ENCODE measurements around the gene CYSLTR2.
"Not testable (repeated sequence)": the region's sequence is repeated elsewhere in the genome, so short reads cannot be mapped to it uniquely, and the experiment has no call there.

The CYSLTR2 gene

GRCh38 chr13:48644951-48645350 is 8.8 kb upstream of the CYSLTR2 start:
- DNase-seq (ENCODE audit: low read depth in 2 of 2), result no peak

- DNase-seq (ENCODE audit: low read depth in 2 of 2), result no peak
Measured at GRCh38 chr13:48645845-48646244, 7.9 kb upstream of the CYSLTR2 start.

GRCh38 chr13:48646791-48647190 is 6.9 kb upstream of the CYSLTR2 start:
- DNase-seq (ENCODE audit: low read depth in 2 of 2), result no peak

GRCh38 chr13:48647625-48648024 is 6.1 kb upstream of the CYSLTR2 start:
- no peak for DNase-seq (ENCODE audit: low read depth in 2 of 2)

GRCh38 chr13:48648446-48648845 is 5.3 kb upstream of the CYSLTR2 start:
- no peak for DNase-seq (ENCODE audit: low read depth in 2 of 2)

GRCh38 chr13:48652851-48653471 is 768 bp upstream of the CYSLTR2 start:
- DNase-seq (ENCODE audit: low read depth in 2 of 2), result no peak

- DNase-seq (ENCODE audit: low read depth in 2 of 2), result no peak
Measured at GRCh38 chr13:48654511-48654910, 782 bp downstream of the CYSLTR2 start.

- DNase-seq (ENCODE audit: low read depth in 2 of 2), result no peak
Measured at GRCh38 chr13:48655291-48655690, 1.6 kb downstream of the CYSLTR2 start.

GRCh38 chr13:48656608-48657007 is 2.9 kb downstream of the CYSLTR2 start:
- no peak for DNase-seq (ENCODE audit: low read depth in 2 of 2)

- DNase-seq (ENCODE audit: low read depth in 2 of 2), result no peak
Measured at GRCh38 chr13:48660361-48661076, 6.8 kb downstream of the CYSLTR2 start.

GRCh38 chr13:48661107-48661506 is 7.4 kb downstream of the CYSLTR2 start:
- no peak for DNase-seq (ENCODE audit: low read depth in 2 of 2)

- DNase-seq (ENCODE audit: low read depth in 2 of 2), result no peak
Measured at GRCh38 chr13:48662226-48662625, 8.5 kb downstream of the CYSLTR2 start.

- DNase-seq (ENCODE audit: low read depth in 2 of 2), result no peak
Measured at GRCh38 chr13:48667136-48667535, 13.4 kb downstream of the CYSLTR2 start.

- DNase-seq (ENCODE audit: low read depth in 2 of 2), result not testable (repeated sequence)
Measured at GRCh38 chr13:48671421-48671820, 17.7 kb downstream of the CYSLTR2 start.

- DNase-seq (ENCODE audit: low read depth in 2 of 2), result no peak
Measured at GRCh38 chr13:48675247-48675646, 21.5 kb downstream of the CYSLTR2 start.

- no peak for DNase-seq (ENCODE audit: low read depth in 2 of 2)
Measured at GRCh38 chr13:48678316-48678715, 24.6 kb downstream of the CYSLTR2 start.

GRCh38 chr13:48679941-48680680 is 26.4 kb downstream of the CYSLTR2 start:
- no peak for DNase-seq (ENCODE audit: low read depth in 2 of 2)

GRCh38 chr13:48680756-48681392 is 27.1 kb downstream of the CYSLTR2 start:
- DNase-seq (ENCODE audit: low read depth in 2 of 2), result no peak

GRCh38 chr13:48681905-48682304 is 28.2 kb downstream of the CYSLTR2 start:
- no peak for DNase-seq (ENCODE audit: low read depth in 2 of 2)

- no peak for DNase-seq (ENCODE audit: low read depth in 2 of 2)
Measured at GRCh38 chr13:48682436-48682835, 28.7 kb downstream of the CYSLTR2 start.

- no peak for DNase-seq (ENCODE audit: low read depth in 2 of 2)
Measured at GRCh38 chr13:48686636-48687210, 33.0 kb downstream of the CYSLTR2 start.

- no peak for DNase-seq (ENCODE audit: low read depth in 2 of 2)
Measured at GRCh38 chr13:48687249-48687648, 33.5 kb downstream of the CYSLTR2 start.

All from activated CD4-positive, alpha-beta T cell treated with anti-CD3 and anti-CD28 coated beads for 24 hours (primary cell).